Neural cell (in vitro differentiated cells): ENCODE measurements around the gene DUSP14. TPM values are rescaled to one million over a fixed set of nuclear protein-coding genes. Genes with fewer than 3 reads are reported as not detected.

Source experiments
- H2AFZ ChIP-seq: fragments of 200-600, 300-800 bp; sonication (generic), shearing (Covaris generic); 2 replicates; pipeline ENCODE4 v1.6.0; 2014; ENCODE audit warnings: low read depth, mild to moderate bottlenecking, antibody characterized with exemption, low read length, moderate library complexity
- H3F3A ChIP-seq: fragments of 200-600 bp; shearing (Covaris generic); 2 replicates; pipeline ENCODE4 v1.6.1; 2016; ENCODE audit warnings: mild to moderate bottlenecking, moderate library complexity, mixed read lengths, antibody characterized with exemption, low read length; ENCODE audit not compliant: insufficient read depth, poor library complexity, severe bottlenecking
- H3K27ac ChIP-seq: fragments of 200-600, 300-800 bp; sonication (generic), shearing (Covaris generic); 2 replicates; pipeline ENCODE4 v1.5.1; 2014; ENCODE audit warnings: mild to moderate bottlenecking, low read length, moderate library complexity
- H3K27me3 ChIP-seq: fragments of 300-800, 200-600 bp; sonication (generic), shearing (Covaris generic); 2 replicates; pipeline ENCODE4 v1.6.0; 2014; ENCODE audit warnings: mild to moderate bottlenecking, low read depth, low read length, moderate library complexity; ENCODE audit not compliant: insufficient read depth
- H3K36me3 ChIP-seq: fragments of 300-800, 200-600 bp; sonication (generic), shearing (Covaris generic); 2 replicates; pipeline ENCODE4 v1.5.1; 2014; ENCODE audit warnings: mild to moderate bottlenecking, antibody characterized with exemption, low read length, moderate library complexity; ENCODE audit not compliant: insufficient read depth
- H3K4me2 ChIP-seq: fragments of 300-800, 200-600 bp; sonication (generic), shearing (Covaris generic); 2 replicates; pipeline ENCODE4 v1.6.0; 2014; ENCODE audit warnings: mild to moderate bottlenecking, low read length
- H3K4me3 ChIP-seq: fragments of 300-800, 200-600 bp; sonication (generic), shearing (Covaris generic); 2 replicates; pipeline ENCODE4 v1.5.1; 2014; ENCODE audit warnings: mild to moderate bottlenecking, low read length, moderate library complexity
- H3K79me2 ChIP-seq: fragments of 200-600 bp; shearing (Covaris generic); replicated peaks from 2 replicates; pipeline ENCODE4 v1.6.0; 2014; ENCODE audit warnings: mild to moderate bottlenecking, low read length, moderate library complexity; ENCODE audit not compliant: insufficient read depth
- H3K9ac ChIP-seq: fragments of 300-800, 200-600 bp; sonication (generic), shearing (Covaris generic); 2 replicates; pipeline ENCODE4 v1.6.1; 2016; ENCODE audit warnings: mild to moderate bottlenecking, low read length, mixed read lengths
- H3K9me2 ChIP-seq: fragments of 200-600 bp; shearing (Covaris generic); 2 replicates; pipeline ENCODE4 v1.6.1; 2016; ENCODE audit warnings: mild to moderate bottlenecking, low read length, mixed read lengths; ENCODE audit not compliant: insufficient read depth
- H3K9me3 ChIP-seq: fragments of 200-600, 300-800 bp; sonication (generic), shearing (Covaris generic); 2 replicates; pipeline ENCODE4 v1.6.1; 2016; ENCODE audit warnings: mild to moderate bottlenecking, mixed run types, low read length, moderate library complexity, mixed read lengths
- H4K20me1 ChIP-seq: fragments of 200-600 bp; shearing (Covaris generic); 2 replicates; pipeline ENCODE4 v1.6.1; 2016; ENCODE audit warnings: mild to moderate bottlenecking, mixed run types; ENCODE audit not compliant: insufficient read depth
- EP300 ChIP-seq: fragments of 450-650 bp; conservative IDR thresholded peaks from 2 replicates; pipeline ENCODE4 v1.6.1; 2014; ENCODE audit warnings: antibody characterized with exemption, mild to moderate bottlenecking, moderate library complexity; ENCODE audit not compliant: poor library complexity, severe bottlenecking
- EZH2 ChIP-seq: fragments of 200-600, 300-800 bp; shearing (Covaris generic), sonication (generic); IDR thresholded peaks from 2 replicates; pipeline ENCODE4 v1.6.1; 2014; ENCODE audit warnings: antibody characterized with exemption, low read length, borderline replicate concordance, mild to moderate bottlenecking; ENCODE audit not compliant: insufficient read depth, poor library complexity, severe bottlenecking
- MXI1 ChIP-seq: fragments of 450-650 bp; conservative IDR thresholded peaks from 2 replicates; pipeline ENCODE4 v1.6.1; 2014; ENCODE audit warnings: antibody characterized with exemption, mild to moderate bottlenecking; ENCODE audit not compliant: poor library complexity, severe bottlenecking
- POLR2AphosphoS5 ChIP-seq: IDR thresholded peaks from 2 replicates; pipeline ENCODE4 v1.6.1; 2012
- RAD21 ChIP-seq: fragments of 450-650 bp; conservative IDR thresholded peaks from 2 replicates; pipeline ENCODE4 v1.6.1; 2014; ENCODE audit warnings: antibody characterized with exemption, mild to moderate bottlenecking, moderate library complexity
- SMC3 ChIP-seq: fragments of 450-650 bp; conservative IDR thresholded peaks from 2 replicates; pipeline ENCODE4 v1.6.1; 2014; ENCODE audit warnings: antibody characterized with exemption, mild to moderate bottlenecking, moderate library complexity; ENCODE audit not compliant: poor library complexity
- TAF1 ChIP-seq: IDR thresholded peaks from 2 replicates; pipeline ENCODE4 v1.6.1; 2012; ENCODE audit warnings: low read depth
- polyA plus RNA-seq: library from polyadenylated mRNA; depleted of rRNA; stranded (reverse); fragments of >200 nt; gene quantifications from 2 replicates; pipeline ENCODE4 v1.2.3, GENCODE V29; 2014
- TF ChIP-seq, protein P1 (sequence below): fragments of 450-650 bp; IDR thresholded peaks from 2 replicates; pipeline ENCODE4 v1.5.1; 2014; ENCODE audit warnings: antibody characterized with exemption, mild to moderate bottlenecking, moderate library complexity; ENCODE audit not compliant: poor library complexity, severe bottlenecking
- TF ChIP-seq, protein P2 (sequence below): IDR thresholded peaks from 2 replicates; pipeline ENCODE4 v1.6.1; 2012; ENCODE audit warnings: borderline replicate concordance

DUSP14 gene
- polyA plus RNA-seq, 1 donor from 2014 or later = 19.7 TPM

- peaks cover 4% of the 10 kb centered on the region for H3K36me3 ChIP-seq
- H3K9ac ChIP-seq = no peak overlapping the region
- no peak overlapping the region for H3K4me2 ChIP-seq
- no peaks in the 10 kb centered on the region for H3F3A ChIP-seq
- no peaks in the 10 kb centered on the region for H3K9me2 ChIP-seq
- no peaks in the 10 kb centered on the region for H3K27me3 ChIP-seq
- no peak overlapping the region for H3K27ac ChIP-seq
- H3K4me3 ChIP-seq = no peak overlapping the region
- no peak overlapping the region for H2AFZ ChIP-seq
- TF ChIP-seq, protein P1, sequence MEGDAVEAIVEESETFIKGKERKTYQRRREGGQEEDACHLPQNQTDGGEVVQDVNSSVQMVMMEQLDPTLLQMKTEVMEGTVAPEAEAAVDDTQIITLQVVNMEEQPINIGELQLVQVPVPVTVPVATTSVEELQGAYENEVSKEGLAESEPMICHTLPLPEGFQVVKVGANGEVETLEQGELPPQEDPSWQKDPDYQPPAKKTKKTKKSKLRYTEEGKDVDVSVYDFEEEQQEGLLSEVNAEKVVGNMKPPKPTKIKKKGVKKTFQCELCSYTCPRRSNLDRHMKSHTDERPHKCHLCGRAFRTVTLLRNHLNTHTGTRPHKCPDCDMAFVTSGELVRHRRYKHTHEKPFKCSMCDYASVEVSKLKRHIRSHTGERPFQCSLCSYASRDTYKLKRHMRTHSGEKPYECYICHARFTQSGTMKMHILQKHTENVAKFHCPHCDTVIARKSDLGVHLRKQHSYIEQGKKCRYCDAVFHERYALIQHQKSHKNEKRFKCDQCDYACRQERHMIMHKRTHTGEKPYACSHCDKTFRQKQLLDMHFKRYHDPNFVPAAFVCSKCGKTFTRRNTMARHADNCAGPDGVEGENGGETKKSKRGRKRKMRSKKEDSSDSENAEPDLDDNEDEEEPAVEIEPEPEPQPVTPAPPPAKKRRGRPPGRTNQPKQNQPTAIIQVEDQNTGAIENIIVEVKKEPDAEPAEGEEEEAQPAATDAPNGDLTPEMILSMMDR = no peak
- TF ChIP-seq MXI1 (no peak), TAF1 (no peak)
- H3K9me3 ChIP-seq = no peaks in the 10 kb centered on the region
- no peaks in the 10 kb centered on the region for H3K79me2 ChIP-seq
- H4K20me1 ChIP-seq = no peaks in the 10 kb centered on the region
These were observed 23.2 kb upstream of the DUSP14 start for GRCh38 chr17:37466471-37466870.

DNA sequence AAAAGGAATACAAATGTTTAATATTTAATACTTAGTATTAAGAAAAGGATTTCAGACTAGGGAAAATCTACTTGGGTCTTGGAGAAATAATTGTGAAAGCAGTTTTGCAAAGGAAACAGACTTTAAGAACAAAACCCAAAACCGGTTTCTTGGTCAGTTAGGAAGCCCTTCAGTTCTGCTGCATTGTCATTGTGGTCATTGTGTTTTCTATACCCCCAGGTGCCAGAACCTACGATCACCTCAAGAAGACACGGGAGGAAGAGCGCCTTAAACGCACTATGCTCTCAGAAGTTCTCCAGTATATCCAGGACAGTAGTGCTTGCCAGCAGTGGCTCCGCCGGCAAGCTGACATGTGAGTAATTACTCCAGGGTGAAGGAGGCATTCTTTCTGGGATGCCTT is 19.5 kb upstream of the DUSP14 start:
- Histone ChIP-seq H3K36me3 (no peaks in the 10 kb centered on the region), H3K9me3 (no peaks in the 10 kb centered on the region), H3K4me3 (no peak overlapping the region)

More for the DNA sequence above, 19.5 kb upstream of the DUSP14 start:
- no peak overlapping the region for H2AFZ ChIP-seq
- H4K20me1 ChIP-seq = no peaks in the 10 kb centered on the region
- H3K27me3 ChIP-seq = no peaks in the 10 kb centered on the region
- no peak overlapping the region for H3K27ac ChIP-seq
- no peaks in the 10 kb centered on the region for H3K79me2 ChIP-seq
- H3F3A ChIP-seq = no peaks in the 10 kb centered on the region
- TF ChIP-seq MXI1 (no peak), POLR2AphosphoS5 (no peak), SMC3 (no peak), TAF1 (no peak), EZH2 (no peak), EP300 (no peak), RAD21 (no peak)
- TF ChIP-seq, protein P2, sequence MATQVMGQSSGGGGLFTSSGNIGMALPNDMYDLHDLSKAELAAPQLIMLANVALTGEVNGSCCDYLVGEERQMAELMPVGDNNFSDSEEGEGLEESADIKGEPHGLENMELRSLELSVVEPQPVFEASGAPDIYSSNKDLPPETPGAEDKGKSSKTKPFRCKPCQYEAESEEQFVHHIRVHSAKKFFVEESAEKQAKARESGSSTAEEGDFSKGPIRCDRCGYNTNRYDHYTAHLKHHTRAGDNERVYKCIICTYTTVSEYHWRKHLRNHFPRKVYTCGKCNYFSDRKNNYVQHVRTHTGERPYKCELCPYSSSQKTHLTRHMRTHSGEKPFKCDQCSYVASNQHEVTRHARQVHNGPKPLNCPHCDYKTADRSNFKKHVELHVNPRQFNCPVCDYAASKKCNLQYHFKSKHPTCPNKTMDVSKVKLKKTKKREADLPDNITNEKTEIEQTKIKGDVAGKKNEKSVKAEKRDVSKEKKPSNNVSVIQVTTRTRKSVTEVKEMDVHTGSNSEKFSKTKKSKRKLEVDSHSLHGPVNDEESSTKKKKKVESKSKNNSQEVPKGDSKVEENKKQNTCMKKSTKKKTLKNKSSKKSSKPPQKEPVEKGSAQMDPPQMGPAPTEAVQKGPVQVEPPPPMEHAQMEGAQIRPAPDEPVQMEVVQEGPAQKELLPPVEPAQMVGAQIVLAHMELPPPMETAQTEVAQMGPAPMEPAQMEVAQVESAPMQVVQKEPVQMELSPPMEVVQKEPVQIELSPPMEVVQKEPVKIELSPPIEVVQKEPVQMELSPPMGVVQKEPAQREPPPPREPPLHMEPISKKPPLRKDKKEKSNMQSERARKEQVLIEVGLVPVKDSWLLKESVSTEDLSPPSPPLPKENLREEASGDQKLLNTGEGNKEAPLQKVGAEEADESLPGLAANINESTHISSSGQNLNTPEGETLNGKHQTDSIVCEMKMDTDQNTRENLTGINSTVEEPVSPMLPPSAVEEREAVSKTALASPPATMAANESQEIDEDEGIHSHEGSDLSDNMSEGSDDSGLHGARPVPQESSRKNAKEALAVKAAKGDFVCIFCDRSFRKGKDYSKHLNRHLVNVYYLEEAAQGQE = no peak
- TF ChIP-seq, protein P1 = no peak
- H3K9me2 ChIP-seq = no peaks in the 10 kb centered on the region
- H3K9ac ChIP-seq = no peak overlapping the region
- H3K4me2 ChIP-seq = no peak overlapping the region
